Hypothalamus (tissue), 51 donors: ENCODE data around the gene ZNF804A.

ENCODE experiments used
- DNase-seq, 51 donors: peaks; one replicate each; lab custom pipeline; 2025; lab: John Stamatoyannopoulos, UW

The ZNF804A gene

DNA sequence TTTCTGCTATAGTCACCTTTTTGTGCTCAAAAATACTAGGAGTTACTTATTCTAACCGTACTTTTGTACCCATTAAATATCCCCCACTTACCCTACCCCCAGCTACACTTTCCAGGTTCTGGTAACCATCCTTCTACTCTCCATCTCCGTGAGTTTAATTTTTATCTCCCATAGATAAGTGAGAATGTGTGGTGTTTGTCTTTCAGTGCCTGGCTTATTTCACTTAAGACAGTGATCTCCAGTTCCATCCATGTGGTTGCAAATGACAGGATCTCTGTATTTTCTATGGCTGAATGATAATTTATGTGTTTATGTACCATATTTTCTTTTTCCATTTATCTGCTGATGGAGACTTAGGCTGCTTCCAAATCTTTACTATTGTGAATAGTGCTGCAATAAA, 323.3 kb downstream of the ZNF804A start:
- no peak for DNase-seq

DNA sequence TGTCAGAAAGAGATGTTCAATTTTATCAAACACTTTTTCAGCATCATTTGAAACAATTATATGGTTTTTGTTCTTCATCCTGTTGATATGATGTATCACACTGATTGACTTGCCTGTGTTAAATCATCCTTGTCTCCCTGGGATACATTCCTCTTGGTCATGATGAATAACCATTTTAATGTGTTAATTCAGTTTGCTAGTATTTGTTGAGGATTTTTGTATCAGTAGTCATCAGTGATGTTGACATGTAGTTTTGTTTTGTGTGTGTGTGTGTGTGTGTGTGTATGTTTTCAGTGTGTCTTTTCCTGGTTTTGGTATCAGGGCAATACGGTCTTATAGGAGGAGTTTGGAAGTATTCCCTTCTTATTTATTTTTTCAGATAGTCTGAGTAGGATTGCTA, 325.4 kb downstream of the ZNF804A start:
- no peak for DNase-seq

GRCh38 chr2:184927040-184927439, 328.7 kb downstream of the ZNF804A start:
- no peak for DNase-seq

- no peak for DNase-seq
Observed at GRCh38 chr2:184936761-184937160, 338.4 kb downstream of the ZNF804A start.

- no peak for DNase-seq
Observed at GRCh38 chr2:184938221-184938985, 340.1 kb downstream of the ZNF804A start.

DNA sequence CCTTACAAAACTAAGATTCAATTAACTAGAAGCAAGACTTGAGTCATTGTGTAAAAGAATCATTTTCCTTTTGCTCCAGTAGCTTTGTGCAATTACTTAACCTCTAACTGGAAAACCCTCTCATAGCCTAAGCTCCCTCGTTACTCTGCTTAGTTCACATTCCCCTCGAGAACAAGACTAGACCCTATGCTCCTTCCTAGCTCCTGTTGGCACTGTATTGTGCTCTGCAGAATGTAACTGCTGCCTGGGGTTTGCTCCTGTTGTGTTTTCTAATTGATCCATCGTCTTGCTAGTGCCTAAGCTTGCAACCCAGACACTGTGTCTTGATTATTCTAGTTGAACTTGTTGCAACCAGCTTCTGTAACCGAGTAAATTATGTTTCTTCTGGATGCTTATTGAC, 347.0 kb downstream of the ZNF804A start:
- no peak for DNase-seq

DNA sequence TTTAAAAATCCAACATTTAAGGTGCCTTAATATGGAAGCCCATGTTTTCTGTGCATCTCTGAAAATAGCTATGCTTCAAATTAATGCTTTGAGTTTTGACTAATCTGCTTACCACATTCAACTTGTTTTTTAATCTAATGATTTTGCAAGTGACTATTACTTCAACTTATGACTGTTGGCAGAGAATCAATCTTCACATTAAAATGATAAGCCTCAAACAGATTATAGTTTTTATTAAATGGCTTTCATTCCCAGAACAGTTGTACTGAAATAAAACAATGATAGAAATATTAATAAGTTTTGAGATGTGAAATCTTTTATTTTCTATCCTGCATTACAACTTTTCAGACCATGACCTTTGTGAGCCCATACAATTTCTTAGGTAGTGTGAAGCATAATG, 347.5 kb downstream of the ZNF804A start:
- no peak for DNase-seq

- DNase-seq, result no peak
Observed at GRCh38 chr2:184956856-184957255, 358.5 kb downstream of the ZNF804A start.

- DNase-seq, result no peak
Observed at GRCh38 chr2:184971546-184972068, 373.3 kb downstream of the ZNF804A start.
